ENCODE measurements around the gene KDM3B. TPM values are rescaled to one million over a fixed set of nuclear protein-coding genes. Genes with fewer than 3 reads are reported as not detected.

The KDM3B gene
- polyA plus RNA-seq, 3 donors: 86.7 to 103 (median 101) TPM

- DNase-seq: no peak
Measured at GRCh38 chr5:138445547-138446271, 93.2 kb downstream of the KDM3B start.

- DNase-seq: no peak
Measured at GRCh38 chr5:138448070-138448469, 95.6 kb downstream of the KDM3B start.

- DNase-seq: no peak
Measured at GRCh38 chr5:138448481-138449398, 96.3 kb downstream of the KDM3B start.

GRCh38 chr5:138449501-138450239, 97.2 kb downstream of the KDM3B start:
- DNase-seq: peak; percentile 83

- no peak for DNase-seq
Measured at GRCh38 chr5:138450971-138451370, 98.5 kb downstream of the KDM3B start.

- no peak for DNase-seq
Measured at GRCh38 chr5:138452720-138453119, 100.2 kb downstream of the KDM3B start.

GRCh38 chr5:138453590-138453989, 101.1 kb downstream of the KDM3B start:
- no peak for DNase-seq

- no peak for DNase-seq
Measured at GRCh38 chr5:138454121-138454520, 101.6 kb downstream of the KDM3B start.

GRCh38 chr5:138455232-138455930, 102.9 kb downstream of the KDM3B start:
- no peak for DNase-seq

GRCh38 chr5:138457531-138458275, 105.2 kb downstream of the KDM3B start:
- DNase-seq: no peak

- no peak for DNase-seq
Measured at GRCh38 chr5:138458384-138458783, 105.9 kb downstream of the KDM3B start.

- DNase-seq: no peak
Measured at GRCh38 chr5:138458856-138459255, 106.4 kb downstream of the KDM3B start.

- DNase-seq: no peak
Measured at GRCh38 chr5:138459311-138459933, 106.9 kb downstream of the KDM3B start.

- no peak for DNase-seq
Measured at GRCh38 chr5:138460032-138460693, 107.7 kb downstream of the KDM3B start.

GRCh38 chr5:138461343-138462125, 109.0 kb downstream of the KDM3B start:
- DNase-seq: no peak

GRCh38 chr5:138463419-138464007, 111.0 kb downstream of the KDM3B start:
- no peak for DNase-seq

- DNase-seq: peak; percentile 96
Measured at GRCh38 chr5:138464008-138464387, 111.5 kb downstream of the KDM3B start.

GRCh38 chr5:138464388-138465260, 112.1 kb downstream of the KDM3B start:
- peak; percentile 99 for DNase-seq

Measured in renal pelvis (tissue), 4 donors.